Activated naive CD4-positive, alpha-beta T cell treated with anti-CD3 and anti-CD28 coated beads, Interleukin-2, amount 10 ng/mL, durations not matched to agents 7 days and 5 days (primary cell): ENCODE data around the gene C18orf54.
A peak's percentile ranks its signal among the peaks of the same experiment; 100 is the strongest.
"Not testable (repeated sequence)": the region's sequence is repeated elsewhere in the genome, so short reads cannot be mapped to it uniquely, and the experiment has no call there.

ENCODE experiments used
- CTCF ChIA-PET: fragments of 350-600 bp; sonication (Branson Sonifier 250); formaldehyde crosslinking; loops from one replicate; lab custom pipeline; 2021; ENCODE audit warnings: antibody characterized with exemption; lab: Charles Lee
- DNase-seq: peaks from one replicate; pipeline ENCODE4 v3.0.0-alpha.2; 2020
- H3K27ac Mint-ChIP-seq: one replicate; pipeline ENCODE4 v1.8.0; 2021; ENCODE audit warnings: mild to moderate bottlenecking, moderate library complexity, mixed read lengths
- H3K27me3 Mint-ChIP-seq: one replicate; pipeline ENCODE4 v1.8.0; 2021; ENCODE audit warnings: mild to moderate bottlenecking, mixed read lengths
- H3K36me3 Mint-ChIP-seq: one replicate; pipeline ENCODE4 v1.8.0; 2021; ENCODE audit warnings: mixed read lengths
- H3K4me1 Mint-ChIP-seq: one replicate; pipeline ENCODE4 v1.8.0; 2021; ENCODE audit warnings: mixed read lengths
- H3K4me3 Mint-ChIP-seq: one replicate; pipeline ENCODE4 v1.8.0; 2021; ENCODE audit warnings: mild to moderate bottlenecking, moderate library complexity, mixed read lengths
- H3K9me3 Mint-ChIP-seq: one replicate; pipeline ENCODE4 v1.8.0; 2021; ENCODE audit warnings: mixed read lengths

Gene C18orf54

DNA sequence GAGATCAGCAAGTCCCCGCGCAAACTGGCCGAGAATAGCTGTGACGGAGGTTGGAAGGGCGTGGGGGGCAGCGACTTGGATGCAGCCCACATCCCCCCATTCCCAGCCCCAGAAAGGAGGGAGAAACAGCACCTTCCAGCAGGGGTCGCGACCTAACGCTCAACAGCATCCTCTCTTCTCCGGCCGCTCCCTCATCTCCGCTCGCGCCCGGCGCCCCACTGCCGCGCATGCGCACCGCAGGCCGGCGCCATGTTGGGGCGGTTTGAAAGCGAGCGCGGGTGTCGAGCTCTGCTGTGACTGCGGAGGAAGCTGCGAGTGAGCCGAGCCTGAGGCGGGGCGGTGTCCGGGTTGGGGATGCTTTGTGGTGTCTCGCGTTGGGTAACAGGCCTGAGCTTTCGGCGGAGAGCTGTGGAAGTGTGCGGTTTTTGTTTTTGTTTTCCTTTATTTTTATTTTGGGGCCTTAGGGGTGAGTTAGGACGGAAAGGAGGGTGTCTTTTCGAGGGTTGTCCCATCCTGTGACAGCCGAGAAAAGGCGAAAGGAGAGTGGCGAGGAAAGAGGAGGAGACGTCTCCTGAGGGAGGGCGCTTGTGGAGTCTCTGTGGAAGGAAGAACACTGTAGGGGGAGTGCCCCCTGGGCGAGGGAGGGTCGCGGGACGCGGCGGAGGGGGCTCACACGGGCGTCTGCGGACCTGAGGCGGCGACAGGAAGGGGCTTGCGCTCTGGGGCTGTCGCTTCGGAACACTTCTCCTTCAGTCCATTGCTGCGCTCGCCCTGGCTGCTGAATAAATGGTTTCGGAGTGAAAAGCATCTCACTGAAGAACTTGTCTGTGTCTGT, at the start of gene C18orf54, which contains the start of gene STARD6:
C18orf54 (plus strand) TSS at position 247 of the 835 bp plus-strand sequence. CDS start 2,667 bp downstream, outside the sequence.
STARD6 (minus strand) TSS at position 199 of the 835 bp plus-strand sequence. CDS start 3,285 bp downstream, outside the sequence.
- DNase-seq: peak; percentile 93
- Mint-ChIP-seq H3K27ac (peak within 1 kb of the TSS; percentile 97), H3K27me3 (peaks cover 9% of the 10 kb centered on the region), H3K4me1 (peaks cover 31% of the 10 kb centered on the region), H3K9me3 (no peaks in the 10 kb centered on the region), H3K4me3 (peak within 1 kb of the TSS; percentile 99), H3K36me3 (peaks cover 17% of the 10 kb centered on the region)
- CTCF ChIA-PET: interaction anchor here (0.8 to 5.1 kb wide), 13 partner anchors 8 to 450 kb away, joined by 3 to 24 read pairs (median 4); partner anchors contain the start of genes MBD2 and POLI

DNA sequence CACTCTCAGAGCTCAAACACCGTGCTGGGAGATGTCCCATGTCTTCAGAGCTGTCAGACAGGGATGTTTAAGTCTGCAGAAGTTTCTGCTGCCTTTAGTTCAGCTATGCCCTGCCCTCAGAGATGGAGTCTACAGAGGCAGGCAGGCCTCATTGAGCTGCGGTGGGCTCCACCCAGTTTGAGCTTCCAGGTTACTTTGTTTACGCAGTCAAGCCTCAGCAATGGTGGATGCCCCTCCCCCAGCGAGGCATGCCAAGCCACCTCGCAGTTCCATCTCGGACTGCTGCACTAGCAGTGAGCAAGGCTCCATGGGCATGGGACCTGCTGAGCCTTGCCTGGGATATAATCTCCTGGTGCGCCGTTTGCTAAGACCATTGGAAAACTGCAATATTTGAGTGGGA, 48.1 kb upstream of the C18orf54 start:
- H3K9me3 Mint-ChIP-seq, H3K27ac Mint-ChIP-seq, DNase-seq, CTCF ChIA-PET, H3K36me3 Mint-ChIP-seq, H3K4me3 Mint-ChIP-seq, H3K4me1 Mint-ChIP-seq, H3K27me3 Mint-ChIP-seq: not testable (repeated sequence)

DNA sequence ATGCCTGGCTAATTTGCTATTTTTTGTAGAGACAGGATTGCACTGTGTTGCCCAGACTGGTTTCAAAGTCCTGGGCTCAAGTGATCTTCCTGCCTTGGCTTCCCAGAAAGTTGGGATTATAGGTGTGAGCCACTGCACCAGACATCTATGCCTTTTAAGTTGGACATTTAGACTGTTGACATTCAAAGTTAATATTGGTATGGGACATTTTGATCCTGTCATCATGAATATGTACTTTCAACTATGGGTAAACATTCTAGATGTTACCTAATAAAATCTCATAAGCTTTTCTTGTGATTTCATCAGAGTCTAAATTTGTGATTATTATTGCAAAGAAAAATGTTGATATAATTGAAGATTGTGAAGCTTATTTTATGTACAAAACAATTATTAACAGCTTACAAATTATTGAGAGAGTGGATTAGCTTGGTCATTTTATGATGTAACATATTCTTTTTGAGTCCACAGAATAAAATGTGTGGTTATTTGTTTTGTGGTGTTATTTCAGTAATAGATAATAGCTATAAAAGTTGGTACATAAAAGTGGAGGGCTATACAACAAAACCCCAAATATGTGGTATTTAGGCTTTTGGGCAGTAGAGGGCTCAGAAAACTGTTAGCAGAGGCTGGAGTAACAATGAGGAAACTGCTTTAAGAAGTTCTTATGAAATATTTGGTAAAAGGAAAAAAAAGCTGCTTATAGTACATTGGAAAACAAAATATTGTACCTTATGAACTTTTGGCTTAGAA, 41.5 kb upstream of the C18orf54 start:
- H3K4me1 Mint-ChIP-seq: no peaks in the 10 kb centered on the region
- CTCF ChIA-PET: no interaction called here

DNA sequence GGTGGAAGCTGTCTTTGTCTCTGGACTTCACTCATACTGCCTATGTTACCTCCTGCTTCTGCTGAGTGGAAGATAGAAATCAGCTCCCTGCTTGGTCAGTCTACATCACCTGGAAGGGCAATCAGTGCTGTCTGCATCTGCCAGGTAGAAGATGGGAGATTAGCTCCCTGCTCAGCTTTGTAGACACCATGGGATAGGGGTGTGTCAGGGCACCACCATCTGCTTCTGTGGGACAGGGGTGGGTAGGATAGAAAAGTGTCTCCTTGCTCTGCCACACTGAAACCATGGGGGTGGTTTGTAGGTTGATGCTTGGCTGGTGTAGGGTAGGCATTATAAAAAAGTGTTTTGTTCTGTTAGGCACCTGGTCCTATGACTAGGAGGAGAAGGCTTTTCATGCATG, 34.1 kb upstream of the C18orf54 start:
- no peak for DNase-seq
- H3K36me3 Mint-ChIP-seq: no peaks in the 10 kb centered on the region
- H3K9me3 Mint-ChIP-seq: no peaks in the 10 kb centered on the region
- CTCF ChIA-PET: no interaction called here
- H3K27ac Mint-ChIP-seq: no peak overlapping the region
- H3K4me3 Mint-ChIP-seq: no peak overlapping the region
- no peaks in the 10 kb centered on the region for H3K4me1 Mint-ChIP-seq
- no peaks in the 10 kb centered on the region for H3K27me3 Mint-ChIP-seq

More for the DNA sequence above, 41.5 kb upstream of the C18orf54 start:
- no peaks in the 10 kb centered on the region for H3K9me3 Mint-ChIP-seq
- peaks cover 5% of the 10 kb centered on the region for H3K27me3 Mint-ChIP-seq
- no peak overlapping the region for H3K4me3 Mint-ChIP-seq
- H3K36me3 Mint-ChIP-seq: no peaks in the 10 kb centered on the region
- no peak for DNase-seq
- no peak overlapping the region for H3K27ac Mint-ChIP-seq

DNA sequence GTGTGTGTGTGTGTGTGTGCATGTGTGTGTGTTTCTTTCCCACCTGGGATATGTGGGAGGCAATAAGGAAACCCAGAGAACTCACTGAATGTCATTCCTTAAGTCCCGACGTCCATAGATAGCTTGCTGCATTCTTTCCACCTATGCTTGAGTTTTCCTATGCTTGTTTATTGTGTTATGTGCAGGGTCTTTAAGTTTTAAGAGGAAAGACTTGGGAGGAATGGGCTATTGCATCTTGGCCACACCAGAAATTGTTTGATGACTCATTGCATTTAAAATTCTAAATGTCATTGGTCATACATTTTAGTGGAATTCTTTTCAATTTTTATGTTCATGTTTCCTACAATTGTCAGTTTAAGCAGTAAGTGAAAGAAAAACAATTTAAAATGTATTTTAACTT, 33.7 kb upstream of the C18orf54 start:
- Mint-ChIP-seq H3K36me3 (no peaks in the 10 kb centered on the region), H3K4me3 (no peak overlapping the region), H3K9me3 (no peaks in the 10 kb centered on the region), H3K4me1 (no peaks in the 10 kb centered on the region), H3K27ac (no peak overlapping the region), H3K27me3 (no peaks in the 10 kb centered on the region)
- no peak for DNase-seq
- CTCF ChIA-PET: no interaction called here

DNA sequence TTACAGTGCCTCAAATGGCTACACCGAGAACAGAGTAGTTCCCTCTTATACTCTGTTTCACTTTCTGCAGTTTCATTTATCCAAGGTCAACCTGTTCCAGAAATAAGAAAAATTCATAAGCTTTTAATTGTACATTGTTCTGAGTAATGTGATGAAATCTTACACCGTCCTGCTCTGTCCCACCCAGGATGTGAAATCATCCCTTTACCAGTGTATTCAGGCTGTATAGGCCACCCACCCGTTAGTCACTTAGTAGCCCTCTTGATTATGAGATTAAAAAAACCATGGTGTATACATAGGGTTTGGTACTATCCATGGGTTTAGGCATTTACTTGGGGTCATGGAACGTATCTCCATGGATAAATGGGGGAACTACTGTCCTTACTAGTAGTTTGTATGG, 29.9 kb upstream of the C18orf54 start:
- no peaks in the 10 kb centered on the region for H3K4me1 Mint-ChIP-seq
- CTCF ChIA-PET: no interaction called here
- H3K36me3 Mint-ChIP-seq: no peaks in the 10 kb centered on the region

DNA sequence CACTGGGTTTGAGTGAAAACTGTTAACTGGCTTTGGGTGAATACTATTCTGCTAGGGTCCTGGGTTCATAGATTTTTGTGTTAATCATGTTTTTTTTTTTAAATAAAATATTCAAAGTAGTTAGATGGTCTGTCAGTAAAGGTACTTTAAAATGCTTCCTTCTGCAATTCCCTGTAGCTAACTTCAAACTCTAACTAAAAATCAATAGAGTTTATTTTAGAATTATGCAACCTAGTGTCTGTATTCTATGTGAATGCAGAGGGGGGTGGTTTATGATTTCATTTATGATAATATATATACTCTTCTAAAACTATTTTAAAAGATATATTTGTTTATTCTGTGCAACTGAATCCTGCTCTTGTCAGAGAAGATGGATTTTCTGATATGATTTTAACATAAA, 27.9 kb upstream of the C18orf54 start:
- CTCF ChIA-PET: interaction anchor here (0.7 to 1.6 kb wide), 3 partner anchors 28 to 255 kb away, joined by 4 to 9 read pairs (median 4); partner anchors contain the start of genes C18orf54 and STARD6

More for the DNA sequence above, 29.9 kb upstream of the C18orf54 start:
- no peak for DNase-seq
- Mint-ChIP-seq H3K27ac (no peak overlapping the region), H3K27me3 (no peaks in the 10 kb centered on the region), H3K4me3 (no peak overlapping the region), H3K9me3 (no peaks in the 10 kb centered on the region)

DNA sequence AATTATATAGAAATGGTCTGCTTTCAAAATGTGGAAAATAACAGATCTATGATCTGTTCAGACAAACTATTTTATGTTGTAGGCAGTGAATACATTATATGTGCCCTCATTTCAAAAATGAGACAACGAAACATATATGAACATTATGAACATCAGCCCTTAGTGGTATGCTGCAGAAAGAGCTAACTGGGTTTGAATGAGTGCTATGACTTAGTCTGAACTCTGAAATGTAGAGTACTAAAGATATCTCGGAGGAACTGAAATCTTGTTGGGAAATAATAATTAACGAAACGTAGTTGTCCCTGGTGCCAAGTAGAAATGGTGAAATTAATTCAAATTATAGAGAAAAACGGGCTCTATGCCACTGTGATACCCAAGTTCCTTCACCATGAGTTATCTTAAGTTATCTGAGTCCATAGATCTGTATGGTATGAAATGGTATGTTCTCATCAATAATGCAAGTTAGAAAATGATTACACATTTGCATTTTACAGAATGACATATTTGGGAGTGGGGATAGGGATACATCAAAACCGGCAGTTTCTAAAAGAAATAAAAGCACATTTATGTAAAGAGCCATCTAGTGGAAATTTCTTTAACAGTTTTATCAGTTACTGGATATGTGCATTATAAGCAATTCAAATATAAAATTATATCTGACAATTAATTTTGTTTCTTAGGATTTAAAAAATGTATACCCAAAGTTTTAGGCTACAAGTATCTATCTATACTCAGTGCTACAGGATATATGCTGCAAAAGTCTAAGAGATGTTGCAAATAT, 26.7 kb upstream of the C18orf54 start:
- H3K4me3 Mint-ChIP-seq: no peak overlapping the region

More for the DNA sequence above, 27.9 kb upstream of the C18orf54 start:
- H3K4me1 Mint-ChIP-seq: no peaks in the 10 kb centered on the region
- H3K4me3 Mint-ChIP-seq: no peak overlapping the region
- DNase-seq: no peak
- no peaks in the 10 kb centered on the region for H3K27me3 Mint-ChIP-seq
- no peak overlapping the region for H3K27ac Mint-ChIP-seq
- no peaks in the 10 kb centered on the region for H3K9me3 Mint-ChIP-seq
- no peaks in the 10 kb centered on the region for H3K36me3 Mint-ChIP-seq

DNA sequence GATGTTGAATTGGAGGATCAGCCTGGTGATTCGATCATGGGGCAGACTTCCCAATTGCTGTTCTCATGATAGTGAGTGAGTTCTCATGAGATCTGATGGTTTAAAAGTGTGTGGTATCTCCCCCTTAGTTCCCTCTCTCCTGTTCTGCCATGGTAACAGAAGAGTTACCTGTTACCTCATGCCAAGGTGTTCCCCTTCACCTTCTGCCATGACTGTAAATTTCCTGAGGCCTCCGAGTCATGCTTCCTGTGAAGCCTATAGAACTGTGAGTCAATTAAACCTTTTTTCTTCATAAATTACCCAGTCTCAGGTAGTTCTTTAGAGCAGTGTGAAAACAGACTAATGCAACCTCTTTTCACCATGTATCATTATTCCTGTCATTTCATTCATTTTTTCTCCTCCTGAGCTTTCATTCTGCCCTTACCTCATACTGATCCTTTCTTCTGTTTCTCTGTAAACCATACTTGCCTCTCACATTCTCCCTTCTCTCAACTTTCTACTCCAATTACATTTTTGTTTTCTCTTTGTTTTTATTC, 22.0 kb upstream of the C18orf54 start:
- CTCF ChIA-PET: no interaction called here

More for the DNA sequence above, 26.7 kb upstream of the C18orf54 start:
- Mint-ChIP-seq H3K27me3 (no peaks in the 10 kb centered on the region), H3K27ac (no peak overlapping the region), H3K36me3 (no peaks in the 10 kb centered on the region), H3K9me3 (no peaks in the 10 kb centered on the region), H3K4me1 (no peaks in the 10 kb centered on the region)
- no peak for DNase-seq
- CTCF ChIA-PET: interaction anchor here (0.8 to 1.6 kb wide), 3 partner anchors 12 to 108 kb away, joined by 3 to 9 read pairs (median 3); no protein-coding TSS in a partner anchor

DNA sequence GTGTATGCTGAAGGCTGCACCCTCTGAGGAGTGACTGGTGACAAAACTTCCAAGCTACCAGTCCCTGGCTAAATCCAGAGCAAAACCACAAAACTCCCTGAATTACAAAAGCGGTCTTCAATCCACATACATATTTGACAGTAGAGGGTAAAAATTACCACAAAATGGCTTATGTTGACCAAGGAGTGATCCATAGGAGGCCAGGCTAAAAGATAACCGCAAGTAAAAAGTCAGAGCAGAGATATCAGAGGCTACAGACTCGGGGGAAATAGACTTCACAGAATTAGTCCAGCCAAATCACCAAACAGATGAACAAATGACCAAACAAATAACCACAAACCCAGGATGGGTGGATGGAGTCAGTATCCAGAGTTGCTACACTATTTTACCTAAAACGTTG, 19.5 kb upstream of the C18orf54 start:
- Mint-ChIP-seq H3K27ac (no peak overlapping the region), H3K4me3 (no peak overlapping the region), H3K36me3 (no peaks in the 10 kb centered on the region), H3K9me3 (peaks cover 2% of the 10 kb centered on the region), H3K4me1 (no peaks in the 10 kb centered on the region), H3K27me3 (no peaks in the 10 kb centered on the region)
- DNase-seq: no peak
- CTCF ChIA-PET: no interaction called here

More for the DNA sequence above, 22.0 kb upstream of the C18orf54 start:
- DNase-seq: no peak
- no peaks in the 10 kb centered on the region for H3K9me3 Mint-ChIP-seq
- no peak overlapping the region for H3K4me3 Mint-ChIP-seq
- H3K27me3 Mint-ChIP-seq: no peaks in the 10 kb centered on the region
- no peaks in the 10 kb centered on the region for H3K4me1 Mint-ChIP-seq
- no peak overlapping the region for H3K27ac Mint-ChIP-seq
- H3K36me3 Mint-ChIP-seq: no peaks in the 10 kb centered on the region

DNA sequence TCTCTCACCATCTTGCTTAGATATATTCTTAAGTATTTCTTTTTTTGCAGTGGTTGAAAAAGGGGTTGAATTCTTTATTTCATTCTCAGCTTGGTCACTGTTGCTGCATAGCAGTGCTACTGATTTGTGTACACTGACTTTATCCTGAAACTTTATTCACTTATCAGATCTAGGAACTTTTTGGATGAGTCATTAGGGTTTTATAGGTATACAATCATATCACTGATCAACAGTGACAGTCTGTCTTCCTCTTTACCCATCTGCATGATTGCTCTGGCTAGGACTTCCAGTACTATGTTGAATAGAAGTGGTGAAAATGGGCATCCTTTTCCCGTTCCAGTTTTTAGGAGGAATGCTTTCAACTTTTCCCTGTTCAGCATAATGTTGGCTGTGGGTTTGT, 6.5 kb upstream of the C18orf54 start:
- Mint-ChIP-seq H3K4me3 (no peak overlapping the region), H3K27ac (no peak overlapping the region), H3K9me3 (peaks cover 3% of the 10 kb centered on the region), H3K27me3 (peaks cover 24% of the 10 kb centered on the region), H3K4me1 (no peaks in the 10 kb centered on the region), H3K36me3 (no peaks in the 10 kb centered on the region)
- CTCF ChIA-PET: no interaction called here
- DNase-seq: no peak

DNA sequence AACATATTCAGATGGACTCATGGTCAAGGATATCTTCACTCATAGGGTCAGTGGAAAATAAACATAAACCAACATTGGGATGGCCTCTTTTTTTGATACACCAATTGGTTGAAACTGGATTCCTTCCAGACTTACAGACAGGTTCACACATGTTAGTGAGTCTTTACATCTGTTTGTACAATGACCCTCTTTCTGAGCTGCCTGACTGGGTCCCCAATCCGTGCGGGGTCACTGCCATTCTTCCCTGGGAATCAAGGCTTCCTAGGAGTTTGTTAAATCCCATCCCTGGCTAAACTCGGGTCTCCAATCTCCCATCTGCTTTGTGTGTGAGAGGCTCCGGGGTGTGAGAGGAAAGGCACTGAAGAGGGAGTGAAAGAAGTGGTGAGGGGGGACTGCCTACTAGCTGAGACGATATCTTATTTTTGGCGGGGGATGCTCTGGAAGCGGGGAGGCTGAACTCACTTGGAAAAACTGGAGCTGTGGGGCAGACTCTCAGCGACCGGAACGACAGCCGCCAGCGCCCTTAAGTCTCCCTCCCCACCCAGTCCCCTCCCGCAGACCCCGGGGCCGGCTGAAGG, 535 bp upstream of the C18orf54 start:
- CTCF ChIA-PET: interaction anchor here (0.8 to 5.1 kb wide), 12 partner anchors 9 to 449 kb away, joined by 3 to 24 read pairs (median 4); partner anchors contain the start of genes MBD2 and POLI
- Mint-ChIP-seq H3K27ac (peak overlapping the region; percentile 97), H3K4me1 (peaks cover 31% of the 10 kb centered on the region)

DNA sequence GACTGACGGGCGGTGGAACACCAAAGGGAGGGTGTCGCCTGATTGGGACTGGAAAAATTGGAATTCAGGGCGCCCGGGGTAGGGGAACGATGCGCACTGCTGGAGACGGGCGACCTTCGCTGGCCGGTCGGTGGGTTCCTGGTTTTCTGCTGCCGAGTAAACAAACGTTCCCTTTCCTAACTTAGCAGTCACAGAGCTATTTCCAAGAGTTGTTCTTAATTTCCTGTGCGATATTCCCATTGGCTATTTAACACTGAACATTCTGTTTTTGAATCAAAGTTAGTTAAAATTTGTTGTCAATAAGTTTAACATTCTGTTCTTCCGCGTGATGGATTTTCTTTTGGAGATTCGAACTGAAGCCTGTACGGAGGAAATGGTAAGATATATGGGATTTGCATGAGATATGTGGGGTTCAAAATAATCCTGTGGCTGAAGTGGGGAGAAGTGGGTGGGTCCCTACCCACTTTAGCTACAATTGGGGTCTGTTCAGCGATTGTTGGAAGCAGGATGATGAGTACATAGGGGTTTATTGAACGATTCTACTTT, 862 bp downstream of the C18orf54 start:
- Mint-ChIP-seq H3K4me1 (peaks cover 32% of the 10 kb centered on the region), H3K27ac (peak overlapping the region; percentile 97), H3K4me3 (peak overlapping the region; percentile 99), H3K9me3 (no peaks in the 10 kb centered on the region), H3K36me3 (peaks cover 17% of the 10 kb centered on the region), H3K27me3 (peaks cover 9% of the 10 kb centered on the region)
- CTCF ChIA-PET: interaction anchor here (1.1 to 5.1 kb wide), 4 partner anchors 29 to 88 kb away, joined by 4 to 24 read pairs (median 5); partner anchors contain the start of gene POLI
- DNase-seq: no peak

More for the DNA sequence above, 535 bp upstream of the C18orf54 start:
- peak overlapping the region; percentile 99 for H3K4me3 Mint-ChIP-seq
- H3K36me3 Mint-ChIP-seq: peaks cover 17% of the 10 kb centered on the region
- H3K9me3 Mint-ChIP-seq: peaks cover 1% of the 10 kb centered on the region
- peaks cover 11% of the 10 kb centered on the region for H3K27me3 Mint-ChIP-seq
- no peak for DNase-seq
